Stomach (tissue), 9 donors: ENCODE measurements around the gene LURAP1L. TPM values are rescaled to one million over a fixed set of nuclear protein-coding genes. Genes with fewer than 3 reads are reported as not detected.
A peak's percentile ranks its signal among the peaks of the same experiment; 100 is the strongest.
"Not testable (repeated sequence)": the region's sequence is repeated elsewhere in the genome, so short reads cannot be mapped to it uniquely, and the experiment has no call there.

ENCODE experiments used
- DNase-seq, 2 donors: peaks; one replicate each; pipeline versions ENCODE4 v3.0.0 to v3.0.0-alpha.2; 2013 to 2019
- H3K27ac ChIP-seq, 5 donors: fragments of 200-600 bp in 4 of 5; sonication (generic) in 4 of 5; one replicate each; pipeline ENCODE4 v1.5.1; 2013 to 2019; ENCODE audit warnings: mild to moderate bottlenecking in 1 of 5, moderate library complexity in 1 of 5
- H3K27me3 ChIP-seq, 3 donors: fragments of 200-600 bp; sonication (generic); one replicate each; pipeline ENCODE4 v1.5.1; 2017 to 2019; ENCODE audit warnings: mixed run types in 1 of 3
- H3K36me3 ChIP-seq, 4 donors: fragments of 200-600 bp; sonication (generic); 1 replicate in 3 of 4; 2 replicates in 1 of 4; pipeline ENCODE4 v1.5.1; 2016 to 2019
- H3K4me1 ChIP-seq, 4 donors: fragments of 200-600 bp; sonication (generic); one replicate each; pipeline ENCODE4 v1.5.1; 2016 to 2019
- H3K4me3 ChIP-seq, 4 donors: fragments of 200-600 bp; sonication (generic) in 3 of 4; one replicate each; pipeline ENCODE4 v1.5.1; 2016 to 2019; ENCODE audit warnings: mild to moderate bottlenecking in 1 of 4
- H3K9me3 ChIP-seq, 4 donors: fragments of 200-600 bp; sonication (generic); one replicate each; pipeline ENCODE4 v1.5.1; 2016 to 2019
- EP300 ChIP-seq: sonication (generic); formaldehyde crosslinking; IDR thresholded peaks from one replicate; pipeline ENCODE4 v1.6.1; 2017; ENCODE audit warnings: antibody characterized with exemption
- POLR2A ChIP-seq, 4 donors: fragments of 450-650 bp; IDR thresholded peaks; one replicate each; pipeline ENCODE4 v1.6.1; 2016; ENCODE audit warnings: antibody characterized with exemption in 4 of 4, control low read depth in 2 of 4, mild to moderate bottlenecking in 1 of 4, moderate library complexity in 1 of 4
- POLR2AphosphoS5 ChIP-seq, 3 donors: sonication (generic); formaldehyde crosslinking; IDR thresholded peaks; one replicate each; pipeline ENCODE4 v1.6.1; 2016; ENCODE audit warnings: antibody characterized with exemption in 3 of 3
- WGBS, 5 donors: extraction: QIAGEN DNeasy Blood & Tissue Kit in 3 of 5; methylation state at CpG; one replicate each; pipeline versions ENCODE4 v1.1.5 to v1.1.7; 2013 to 2018; 5-methylcytosine and 5-hydroxymethylcytosine counted together
- intact Hi-C: fragments of 100-400 bp; cut with DNase I; formaldehyde crosslinking; loops from one replicate; pipeline ENCODE4 v1.15.1; 2023; ENCODE audit warnings: low total_unique reads
- polyA plus RNA-seq, 3 donors: library from polyadenylated mRNA; stranded (reverse); fragments of 200-250 nt; gene quantifications; one replicate each; pipeline ENCODE4 v1.2.3, GENCODE V29; 2013
- total RNA-seq, 5 donors: library from RNA; depleted of rRNA; stranded (reverse); fragments of >200 nt; gene quantifications; one replicate each; pipeline versions ENCODE4 v1.1.0 to v1.2.3, GENCODE V29; 2014 to 2016
- TF ChIP-seq, protein P1 (sequence below), 7 experiments: fragments of 450-650 bp in 4 of 7; fragments of 200-600 bp in 3 of 7; sonication (generic) in 3 of 7; IDR thresholded peaks; one replicate each; pipeline ENCODE4 v1.5.1; 2016 to 2019; ENCODE audit warnings: antibody characterized with exemption in 7 of 7, control low read depth in 2 of 7, mild to moderate bottlenecking in 1 of 7
- donor health status: healthy with polysubstance abuse.
- donor health status: Bipolar disorder and iron deficiency.
- donor health status: healthy.

LURAP1L gene
- total and polyA plus RNA-seq, 8 donors, result 6.7 to 32.2 (median 20.6) TPM

DNA sequence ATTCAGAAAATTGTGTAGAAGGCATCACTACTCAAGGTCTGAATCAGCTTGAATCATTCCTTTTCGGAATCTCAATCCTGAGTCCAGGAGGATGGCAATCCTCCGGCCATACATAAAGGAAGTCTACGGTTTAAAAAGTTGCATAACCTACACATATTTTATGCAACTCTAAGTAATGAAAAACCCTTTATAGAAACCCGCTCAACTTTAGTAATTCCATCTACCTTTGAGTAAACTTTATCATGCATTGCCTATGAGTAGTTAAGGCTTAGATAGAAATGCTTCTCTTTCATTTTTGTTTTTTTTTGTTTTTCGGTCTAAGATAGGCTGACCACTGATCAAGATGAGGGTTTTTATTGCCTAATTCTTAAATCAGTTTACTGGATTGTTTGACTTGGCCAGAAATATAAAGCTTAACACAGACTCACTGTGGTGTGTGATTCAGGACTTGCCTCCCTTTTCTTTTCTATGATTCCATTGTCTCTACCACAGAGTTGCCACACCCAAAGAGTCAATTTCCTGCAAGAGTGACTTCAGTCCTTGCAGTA, 85.0 kb downstream of the LURAP1L start:
- no peaks in the 10 kb centered on the region for H3K27me3 ChIP-seq
- WGBS, 5 donors, result 38 to 67% (median 58%) methylated on average over 5 of the region's 5 CpGs
- TF ChIP-seq, protein P1, sequence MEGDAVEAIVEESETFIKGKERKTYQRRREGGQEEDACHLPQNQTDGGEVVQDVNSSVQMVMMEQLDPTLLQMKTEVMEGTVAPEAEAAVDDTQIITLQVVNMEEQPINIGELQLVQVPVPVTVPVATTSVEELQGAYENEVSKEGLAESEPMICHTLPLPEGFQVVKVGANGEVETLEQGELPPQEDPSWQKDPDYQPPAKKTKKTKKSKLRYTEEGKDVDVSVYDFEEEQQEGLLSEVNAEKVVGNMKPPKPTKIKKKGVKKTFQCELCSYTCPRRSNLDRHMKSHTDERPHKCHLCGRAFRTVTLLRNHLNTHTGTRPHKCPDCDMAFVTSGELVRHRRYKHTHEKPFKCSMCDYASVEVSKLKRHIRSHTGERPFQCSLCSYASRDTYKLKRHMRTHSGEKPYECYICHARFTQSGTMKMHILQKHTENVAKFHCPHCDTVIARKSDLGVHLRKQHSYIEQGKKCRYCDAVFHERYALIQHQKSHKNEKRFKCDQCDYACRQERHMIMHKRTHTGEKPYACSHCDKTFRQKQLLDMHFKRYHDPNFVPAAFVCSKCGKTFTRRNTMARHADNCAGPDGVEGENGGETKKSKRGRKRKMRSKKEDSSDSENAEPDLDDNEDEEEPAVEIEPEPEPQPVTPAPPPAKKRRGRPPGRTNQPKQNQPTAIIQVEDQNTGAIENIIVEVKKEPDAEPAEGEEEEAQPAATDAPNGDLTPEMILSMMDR (IDR thresholded peaks at IDR 0.05), result no peak
- peak in 1 of 3 donors; percentile 45 for TF ChIP-seq POLR2AphosphoS5 (IDR thresholded peaks at IDR 0.05)
- peaks cover 0 to 37% (median 14%) of the 10 kb centered on the region in 4 donors for H3K4me1 ChIP-seq
- H3K4me3 ChIP-seq, result no peak overlapping the region
- H3K9me3 ChIP-seq, result no peaks in the 10 kb centered on the region
- intact Hi-C loops, result no loop called here
- no peaks in the 10 kb centered on the region for H3K36me3 ChIP-seq
- H3K27ac ChIP-seq, result peak overlapping the region in 4 of 5 donors; percentile 13 to 75 (median 51)
- peak in 1 of 2 donors; percentile 77 for DNase-seq

DNA sequence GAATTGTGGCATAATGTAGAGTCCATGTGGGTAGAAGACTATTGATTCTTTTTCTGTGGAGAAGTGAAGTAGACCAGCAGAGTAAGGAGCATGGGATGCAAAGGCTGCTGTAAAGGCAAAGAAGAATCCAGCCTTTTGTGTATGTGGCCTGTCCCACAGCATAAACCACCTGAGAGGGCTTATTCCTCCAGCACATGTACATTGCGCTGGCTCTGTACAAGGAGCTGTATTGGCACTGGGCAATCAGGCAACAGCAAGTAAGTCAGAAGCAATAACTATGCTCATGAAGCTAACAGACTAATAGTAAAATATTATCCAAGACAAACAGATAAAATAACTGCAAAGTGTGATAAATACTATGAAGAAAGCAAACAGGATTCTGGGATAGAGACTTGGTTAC, 86.2 kb downstream of the LURAP1L start:
- Histone ChIP-seq H3K36me3 (no peaks in the 10 kb centered on the region), H3K4me1 (peaks cover 0 to 38% (median 14%) of the 10 kb centered on the region in 4 donors), H3K4me3 (no peak overlapping the region), H3K9me3 (no peaks in the 10 kb centered on the region), H3K27me3 (no peaks in the 10 kb centered on the region), H3K27ac (peak overlapping the region; percentile 56 to 75 (median 59))
- WGBS, 5 donors, result 24 to 72% (median 46%) methylated on average over 1 of the region's 1 CpG
- peak in 1 of 3 donors; percentile 37 for TF ChIP-seq POLR2AphosphoS5 (IDR thresholded peaks at IDR 0.05)
- TF ChIP-seq, protein P1 (IDR thresholded peaks at IDR 0.05), result no peak
- intact Hi-C loops, result no loop called here
- DNase-seq, result peak; percentile 34 to 46

DNA sequence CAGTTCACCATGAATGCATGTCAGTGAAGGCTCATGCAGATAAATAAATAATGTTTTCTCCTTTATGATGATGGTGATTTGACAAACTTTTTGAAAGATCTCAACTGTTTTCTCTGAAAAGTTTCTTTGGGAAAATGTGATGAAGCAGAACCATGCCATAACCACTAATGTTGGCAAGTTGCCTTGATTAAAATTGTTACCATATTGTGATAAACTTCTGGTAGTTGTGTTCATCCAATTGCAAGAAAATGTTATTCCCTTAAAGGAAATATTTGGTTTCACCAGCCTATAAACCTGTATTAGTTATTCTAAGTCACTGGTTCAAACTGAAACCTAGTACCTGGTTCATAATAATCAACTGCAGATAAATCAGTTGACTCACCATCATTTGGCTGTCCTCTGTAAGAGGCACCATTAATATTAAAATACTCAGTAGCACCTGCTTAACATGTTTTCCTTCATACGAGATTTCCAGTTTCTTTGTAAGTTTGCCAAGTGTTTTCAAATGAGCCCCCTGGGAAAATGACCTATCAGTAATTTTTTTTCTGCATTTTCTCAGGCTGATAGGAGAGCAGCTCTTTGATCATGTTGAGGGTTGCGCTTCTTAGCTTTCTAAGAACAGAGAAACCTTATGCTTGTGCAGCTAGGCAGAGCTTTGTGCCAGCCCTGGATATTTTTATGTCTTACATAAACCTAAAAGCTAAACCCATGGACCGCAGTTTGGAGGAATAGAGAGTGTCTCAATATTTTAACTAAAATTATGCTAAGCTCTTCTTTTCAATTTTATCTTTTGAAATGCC, 88.0 kb downstream of the LURAP1L start:
- Histone ChIP-seq H3K9me3 (no peaks in the 10 kb centered on the region), H3K27me3 (no peaks in the 10 kb centered on the region), H3K4me1 (peaks cover 0 to 38% (median 14%) of the 10 kb centered on the region in 4 donors), H3K27ac (peak overlapping the region in 1 of 5 donors; percentile 2), H3K4me3 (no peak overlapping the region), H3K36me3 (no peaks in the 10 kb centered on the region)
- intact Hi-C loops, result no loop called here
- no peak for DNase-seq
- WGBS, 5 donors, result 48 to 54% (median 51%) methylated on average over 3 of the region's 3 CpGs
- TF ChIP-seq EP300 (no peak), POLR2AphosphoS5 (IDR thresholded peaks at IDR 0.05) (no peak), POLR2A (IDR thresholded peaks at IDR 0.05) (no peak)
- TF ChIP-seq, protein P1 (IDR thresholded peaks at IDR 0.05), result no peak

DNA sequence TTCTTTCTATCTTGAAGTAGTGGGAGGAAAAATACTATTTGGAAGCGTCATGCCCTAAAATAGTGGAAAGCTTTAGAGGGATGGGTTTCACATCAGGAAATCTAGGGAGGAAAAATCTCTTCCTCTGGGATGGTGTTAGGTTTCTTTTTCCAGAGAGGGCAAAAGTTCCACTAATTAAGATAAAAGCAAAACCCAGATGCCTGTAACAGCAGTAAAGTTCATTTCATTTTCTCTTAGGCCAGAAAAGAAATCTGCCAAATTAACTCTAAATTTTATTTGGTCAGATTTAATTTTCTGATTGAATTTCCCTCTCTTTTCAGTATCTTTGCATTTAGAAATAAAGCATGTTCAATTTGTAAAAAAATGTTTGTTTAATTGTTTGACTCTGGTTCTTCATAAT, 88.8 kb downstream of the LURAP1L start:
- WGBS, 5 donors, result 62 to 82% (median 81%) methylated on average over 1 of the region's 1 CpG
- peaks cover 0 to 38% (median 12%) of the 10 kb centered on the region in 4 donors for H3K4me1 ChIP-seq
- TF ChIP-seq POLR2AphosphoS5 (IDR thresholded peaks at IDR 0.05) (no peak), EP300 (no peak), POLR2A (IDR thresholded peaks at IDR 0.05) (no peak)
- TF ChIP-seq, protein P1 (IDR thresholded peaks at IDR 0.05), result no peak
- no peaks in the 10 kb centered on the region for H3K27me3 ChIP-seq
- no peak for DNase-seq
- no peaks in the 10 kb centered on the region for H3K9me3 ChIP-seq
- intact Hi-C loops, result no loop called here
- no peaks in the 10 kb centered on the region for H3K36me3 ChIP-seq
- H3K27ac ChIP-seq, result peak overlapping the region in 1 of 5 donors; percentile 11
- no peak overlapping the region for H3K4me3 ChIP-seq

DNA sequence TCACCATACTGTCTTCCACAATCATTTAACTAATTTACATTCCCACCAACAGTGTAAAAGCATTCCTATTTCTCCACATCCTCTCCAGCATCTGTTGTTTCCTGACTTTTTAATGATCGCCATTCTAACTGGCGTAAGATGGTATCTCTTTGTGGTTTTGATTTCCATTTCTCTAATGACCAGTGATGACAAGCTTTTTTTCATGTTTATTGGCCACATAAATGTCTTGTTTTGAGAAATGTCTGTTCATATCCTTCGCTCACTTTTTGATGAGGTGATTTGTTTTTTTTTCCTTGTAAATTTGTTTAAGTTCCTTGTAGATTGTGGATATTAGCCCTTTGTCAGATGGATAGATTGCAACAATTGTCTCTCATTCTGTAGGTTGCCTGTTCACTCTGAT, 90.6 kb downstream of the LURAP1L start:
- H3K27ac ChIP-seq, H3K36me3 ChIP-seq, H3K27me3 ChIP-seq, H3K4me3 ChIP-seq, DNase-seq, intact Hi-C loops, H3K9me3 ChIP-seq: not testable (repeated sequence)
- H3K4me1 ChIP-seq, result peaks cover 0 to 34% (median 11%) of the 10 kb centered on the region in 4 donors
- 96 to 99% (median 97%) methylated on average over 3 of the region's 3 CpGs for WGBS, 5 donors
